HG02885 (cell line): Measurements from ENCODE around the gene TEX261.
A peak's percentile ranks its signal among the peaks of the same experiment; 100 is the strongest.

Experiments used
- ATAC-seq: cut with Tn5 transposase; IDR thresholded peaks from one replicate; pipeline ENCODE4 v1.9.1; 2021; ENCODE audit warnings: mild to moderate bottlenecking; ENCODE audit not compliant: unreplicated experiment, poor library complexity

Gene TEX261

DNA sequence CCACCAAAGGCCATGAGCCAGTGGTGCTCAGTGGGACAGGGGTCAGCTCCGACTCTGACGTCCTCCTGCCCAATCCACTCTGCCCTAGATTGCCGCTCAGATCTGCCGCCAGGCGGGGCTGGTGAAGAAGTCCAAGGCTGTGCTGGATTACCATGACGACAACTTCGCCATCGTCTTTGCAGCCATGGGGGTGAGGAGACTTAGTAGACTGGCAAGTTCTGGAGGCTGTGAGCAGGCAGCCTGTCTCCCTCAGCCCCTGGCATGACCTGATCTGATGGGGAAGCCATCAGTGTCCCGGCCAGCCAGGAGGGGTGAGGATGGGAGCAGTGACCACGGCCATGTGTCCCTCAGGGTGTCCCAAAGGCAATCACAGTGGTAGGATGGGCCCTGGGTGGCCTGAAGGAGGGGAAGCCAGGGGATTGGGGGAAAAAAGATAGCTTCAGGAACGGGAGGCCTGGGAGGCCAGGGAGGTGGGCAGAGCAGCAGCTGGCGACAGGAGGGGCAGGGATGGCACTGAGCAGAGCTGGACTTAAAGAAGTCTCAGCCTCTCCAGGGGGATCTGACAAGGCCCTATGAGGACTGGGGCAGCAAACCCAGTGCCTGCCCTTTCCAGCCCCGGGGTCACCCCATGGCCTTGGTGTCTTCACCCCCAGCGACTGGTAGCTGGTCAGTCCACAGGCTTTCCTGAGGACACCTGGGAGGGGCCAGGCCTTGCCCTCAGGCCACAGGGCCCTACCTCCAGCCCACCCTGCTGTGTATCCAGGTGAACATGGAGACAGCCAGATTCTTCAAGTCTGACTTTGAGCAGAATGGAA, 33.6 kb downstream of the TEX261 start:
- ATAC-seq, result no peak

DNA sequence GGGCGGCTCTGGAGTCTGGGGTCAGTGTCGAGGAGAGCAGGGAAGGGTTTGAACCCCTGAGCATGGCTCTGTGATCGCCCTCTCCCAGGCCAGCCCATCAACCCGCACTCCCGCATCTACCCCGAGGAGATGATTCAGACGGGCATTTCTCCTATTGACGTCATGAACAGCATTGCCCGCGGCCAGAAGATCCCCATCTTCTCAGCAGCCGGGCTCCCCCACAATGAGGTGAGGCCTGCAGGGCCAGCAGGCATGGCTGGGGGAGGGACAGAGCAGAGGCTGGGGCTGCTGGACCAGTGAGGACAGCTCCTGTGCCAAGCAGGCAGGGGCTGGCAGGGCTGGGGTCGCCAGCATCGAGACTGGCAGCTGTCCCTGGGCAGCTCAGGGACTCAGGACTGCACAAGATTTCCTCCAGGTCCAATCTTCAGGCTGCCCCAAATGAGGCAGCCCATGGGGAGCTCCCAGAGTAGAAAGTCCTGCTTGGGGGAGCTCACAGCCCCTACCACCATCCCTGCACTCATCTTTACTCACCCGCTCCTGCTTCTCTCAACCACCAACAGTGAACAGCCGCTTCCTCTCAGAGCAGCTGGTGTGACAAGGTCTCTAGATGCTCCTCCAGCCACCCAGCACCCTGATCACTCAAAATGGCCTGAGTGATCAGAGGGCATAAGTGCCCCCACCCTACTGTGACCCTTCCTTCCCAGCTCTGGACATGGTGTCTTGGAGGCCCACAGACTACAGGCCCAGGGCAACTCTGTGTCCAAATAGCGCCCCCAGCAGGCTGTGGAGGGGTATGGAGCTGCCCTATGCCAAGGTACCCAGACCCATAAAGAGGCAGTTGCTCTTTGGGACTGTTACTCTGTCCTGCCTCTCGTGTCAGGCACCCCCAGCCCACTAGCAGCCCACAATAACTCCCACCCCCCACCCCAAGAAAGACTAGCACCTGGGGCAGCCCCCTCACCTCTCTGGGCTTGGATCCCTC, 34.5 kb downstream of the TEX261 start:
- ATAC-seq, result no peak

DNA sequence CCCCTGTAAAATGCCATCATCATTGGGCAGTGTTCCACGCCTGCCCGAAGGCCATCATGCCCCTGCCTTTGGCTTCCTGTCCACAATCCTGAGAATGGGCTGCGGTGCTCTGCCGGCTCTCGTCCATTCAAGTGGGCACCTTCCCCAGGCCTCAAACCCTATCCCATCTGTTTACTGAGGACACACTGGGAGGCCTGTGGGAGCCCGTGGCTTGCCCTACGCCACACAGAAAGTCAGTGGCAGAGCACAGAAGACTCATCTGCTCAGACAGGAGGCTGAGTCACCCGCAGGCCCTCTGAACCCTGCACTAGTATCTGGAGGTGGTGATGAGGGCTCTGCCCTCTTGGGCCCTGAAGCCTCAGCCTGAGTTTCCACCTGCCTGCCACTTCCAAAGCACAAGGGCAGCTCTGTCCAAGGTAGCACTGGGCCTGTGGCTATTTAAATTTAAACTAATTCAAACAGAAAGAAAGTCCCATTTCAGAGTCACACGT, 35.4 kb downstream of the TEX261 start:
- no peak for ATAC-seq

DNA sequence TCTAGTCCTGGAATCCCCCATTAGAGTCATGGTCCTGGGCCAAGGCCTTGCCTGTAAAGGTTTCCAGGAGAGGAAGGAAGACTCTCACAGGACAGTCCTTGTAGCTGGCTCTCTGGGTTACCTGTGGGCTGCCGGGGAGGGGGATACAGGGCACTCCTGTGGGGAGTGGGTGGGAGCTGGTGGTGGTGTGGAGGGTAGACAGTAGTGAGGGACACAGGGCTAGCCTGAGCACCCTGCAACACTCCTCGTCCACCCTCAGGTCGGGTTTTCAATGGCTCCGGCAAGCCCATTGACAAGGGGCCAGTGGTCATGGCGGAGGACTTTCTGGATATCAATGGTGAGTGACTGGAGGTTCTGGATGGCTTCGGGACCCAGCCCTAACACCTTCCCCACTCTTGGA, 35.9 kb downstream of the TEX261 start:
- ATAC-seq, result no peak

DNA sequence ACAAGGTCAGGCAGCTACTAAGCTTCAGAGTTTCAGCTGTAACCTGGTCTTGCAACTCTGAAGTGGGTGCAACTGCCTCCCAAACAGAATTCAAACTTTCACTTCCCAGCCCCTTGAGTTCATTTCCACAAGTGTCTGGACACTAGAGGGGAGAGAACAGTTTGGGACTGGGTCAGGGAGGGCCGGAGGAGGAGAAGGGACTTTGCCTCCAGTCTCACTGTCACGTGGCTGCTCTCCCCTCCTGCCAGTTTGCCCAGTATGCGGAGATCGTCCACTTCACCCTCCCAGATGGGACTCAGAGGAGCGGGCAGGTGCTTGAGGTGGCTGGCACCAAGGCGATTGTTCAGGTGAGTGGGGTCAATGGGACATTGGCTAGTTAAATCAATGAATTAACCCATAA, 36.9 kb downstream of the TEX261 start:
- no peak for ATAC-seq

DNA sequence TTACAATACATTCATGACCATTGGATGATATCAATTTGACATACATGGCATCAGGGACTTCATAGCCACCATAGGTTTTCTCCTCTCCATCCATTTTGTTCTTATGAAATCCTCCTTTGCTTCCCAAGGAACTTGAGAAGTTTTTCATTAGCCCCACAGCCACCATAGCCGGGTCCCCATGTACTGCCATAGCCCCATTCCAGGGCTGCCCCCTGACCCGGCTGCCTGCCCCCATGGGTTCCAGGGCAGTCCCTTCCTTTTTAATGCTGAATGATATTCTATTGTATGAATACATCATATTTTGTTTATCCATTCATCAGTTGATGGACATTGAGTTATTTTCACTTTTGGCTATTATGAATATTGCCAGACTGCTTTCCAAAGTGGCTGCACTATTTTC, 38.5 kb downstream of the TEX261 start:
- no peak for ATAC-seq

DNA sequence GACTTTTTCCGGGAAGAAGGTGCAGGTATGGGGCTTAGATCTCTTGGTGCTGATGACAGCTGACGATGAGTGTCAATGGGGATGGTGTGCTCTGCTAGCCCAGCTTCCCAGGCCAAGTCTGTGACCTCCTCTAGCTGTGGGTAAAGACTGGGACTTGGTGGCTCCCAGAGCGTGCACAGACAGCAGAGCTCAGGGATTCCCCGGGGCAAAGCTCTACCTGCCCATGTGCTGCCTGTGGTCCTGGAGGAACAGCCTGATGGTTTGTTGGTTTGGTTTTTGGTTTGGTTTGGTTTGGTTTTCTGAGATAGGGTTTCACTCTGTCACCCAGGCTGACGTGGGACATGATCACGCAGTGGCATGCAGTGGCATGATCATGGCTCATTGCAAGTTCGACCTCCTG, 39.8 kb downstream of the TEX261 start:
- ATAC-seq, result no peak

DNA sequence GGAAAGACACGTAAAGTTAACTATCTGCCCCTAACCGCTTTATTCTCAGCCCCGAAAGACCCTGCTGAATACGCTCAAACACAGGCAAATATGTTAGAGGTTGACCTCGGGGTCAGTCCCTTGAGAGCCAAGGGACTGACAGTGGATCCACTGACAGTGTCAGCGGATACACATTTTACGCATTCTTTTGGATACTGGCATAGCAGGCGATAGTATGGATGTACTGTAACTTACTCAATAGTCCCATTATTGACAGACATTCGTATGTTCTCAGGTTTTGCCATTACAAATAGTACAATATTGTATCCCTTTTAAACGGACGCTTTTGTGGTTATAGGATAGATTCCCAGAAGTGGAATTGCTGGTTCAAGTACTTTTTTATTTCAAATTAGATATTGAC, 45.6 kb downstream of the TEX261 start:
- no peak for ATAC-seq

DNA sequence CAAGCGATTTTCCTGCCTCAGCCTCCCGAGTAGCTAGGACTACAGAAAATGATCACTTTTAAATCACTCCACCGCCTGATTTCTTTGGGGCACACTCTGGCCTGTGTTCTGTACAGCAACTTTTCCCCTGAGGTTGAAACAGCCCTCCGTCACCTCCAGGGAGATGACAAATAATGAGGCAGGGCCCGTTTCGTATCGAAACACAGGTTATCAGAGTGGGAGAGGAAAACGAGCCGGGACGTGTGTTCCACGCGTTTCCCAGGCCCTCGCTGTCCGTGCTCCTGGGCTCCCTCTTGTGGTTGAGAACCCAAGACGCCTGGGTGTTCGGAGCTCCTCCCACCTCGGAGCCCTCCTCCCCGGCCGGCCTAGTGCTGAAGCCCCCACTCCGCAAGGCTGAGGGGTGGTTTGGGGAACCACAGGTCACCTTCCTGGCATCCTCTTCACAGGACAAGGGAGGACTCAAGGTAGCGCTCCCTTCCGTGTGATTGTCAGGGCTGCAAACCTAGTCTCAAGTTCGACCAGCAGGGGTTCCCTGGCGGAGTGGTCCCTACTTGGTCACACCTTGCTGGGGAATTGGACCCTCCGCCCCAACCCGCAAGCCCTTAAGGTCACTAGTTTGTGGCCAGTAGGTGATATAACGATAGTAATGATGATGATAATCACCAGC, 46.2 kb downstream of the TEX261 start:
- ATAC-seq, result peak; percentile 87

DNA sequence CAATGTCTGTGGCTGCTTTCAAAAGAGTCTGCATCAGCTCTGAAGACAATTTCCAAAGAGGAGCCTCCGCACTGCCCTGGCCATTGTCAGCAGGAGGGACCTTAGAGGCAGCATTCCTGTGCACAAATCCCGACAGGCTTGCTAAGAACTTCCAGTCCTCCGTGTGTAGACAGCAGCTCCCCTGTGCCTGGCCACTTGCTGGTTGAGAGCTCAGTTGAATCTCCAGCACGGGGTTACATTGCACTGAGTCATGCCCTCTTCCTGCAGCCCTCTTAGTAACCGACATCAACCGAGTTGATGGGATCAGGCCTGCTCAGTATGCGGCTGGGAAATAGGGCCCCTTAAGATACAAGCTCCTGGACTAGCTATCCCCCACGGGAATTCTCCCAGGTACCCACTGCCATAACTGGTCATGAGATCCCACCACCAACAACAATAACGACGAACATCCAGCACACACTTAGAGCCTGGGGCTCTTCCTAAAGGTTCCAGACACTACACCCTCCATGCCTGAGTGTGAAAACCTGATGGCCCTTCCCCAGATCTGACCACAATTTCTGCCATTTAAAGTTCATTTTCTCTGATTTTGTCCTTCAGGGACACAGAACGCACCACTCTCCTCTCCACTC, 47.0 kb downstream of the TEX261 start:
- no peak for ATAC-seq

DNA sequence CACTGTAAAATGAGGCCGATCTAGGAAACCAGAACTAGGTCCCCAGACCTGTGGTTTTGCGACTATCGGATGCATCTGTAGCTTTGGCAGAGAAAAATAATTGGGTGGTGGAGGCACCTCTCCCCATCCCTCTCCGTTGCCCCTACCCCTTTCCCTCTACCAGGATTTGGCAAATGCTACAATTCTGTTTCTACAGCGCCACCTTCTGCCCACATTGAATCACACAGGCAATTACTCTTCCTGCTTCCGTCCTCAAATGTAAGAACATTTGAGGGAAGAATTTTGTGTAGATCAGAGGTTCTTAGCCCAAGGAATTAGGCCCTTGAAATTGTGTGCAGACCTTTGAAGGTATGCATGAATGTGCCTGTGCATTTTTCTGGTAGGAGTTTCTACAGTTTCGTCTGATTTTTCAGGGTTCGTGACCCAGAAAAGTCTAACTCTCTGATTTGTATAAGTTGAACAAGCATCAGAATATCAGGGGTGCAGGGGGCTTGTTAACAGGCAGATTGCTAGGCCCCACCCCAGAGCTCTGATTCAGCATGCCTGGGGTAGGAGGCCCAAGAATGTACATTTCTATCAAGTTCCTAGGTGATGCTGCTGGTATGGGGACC, 47.7 kb downstream of the TEX261 start:
- no peak for ATAC-seq

DNA sequence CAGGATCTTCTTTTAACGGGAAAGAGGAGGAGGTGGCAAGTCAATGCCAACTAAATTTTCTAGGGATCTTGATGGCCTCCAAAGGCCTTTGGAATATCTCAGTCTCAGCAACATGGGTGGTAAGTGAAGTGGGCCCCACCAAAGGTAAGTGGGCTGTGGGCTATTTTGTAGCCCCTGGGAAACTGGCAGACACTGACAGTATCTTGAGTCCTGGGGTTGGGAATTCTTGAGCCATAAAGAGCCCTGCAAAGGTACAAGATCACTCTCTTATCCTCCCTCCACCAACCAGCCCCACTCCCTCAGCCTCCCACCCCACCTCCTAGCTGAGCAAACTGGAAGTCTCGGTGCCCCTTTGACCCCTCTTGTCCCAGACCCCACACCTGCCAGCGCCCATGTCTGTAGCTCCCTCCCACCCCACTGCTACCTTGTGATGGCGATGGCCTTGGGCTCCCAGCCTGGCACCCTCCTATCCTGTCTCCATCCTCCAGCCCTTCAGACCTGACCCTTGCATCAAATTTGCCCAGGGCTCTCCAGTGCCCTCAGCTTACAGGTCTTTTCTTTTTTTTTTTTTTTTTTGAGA, 50.5 kb downstream of the TEX261 start:
- ATAC-seq, result no peak

DNA sequence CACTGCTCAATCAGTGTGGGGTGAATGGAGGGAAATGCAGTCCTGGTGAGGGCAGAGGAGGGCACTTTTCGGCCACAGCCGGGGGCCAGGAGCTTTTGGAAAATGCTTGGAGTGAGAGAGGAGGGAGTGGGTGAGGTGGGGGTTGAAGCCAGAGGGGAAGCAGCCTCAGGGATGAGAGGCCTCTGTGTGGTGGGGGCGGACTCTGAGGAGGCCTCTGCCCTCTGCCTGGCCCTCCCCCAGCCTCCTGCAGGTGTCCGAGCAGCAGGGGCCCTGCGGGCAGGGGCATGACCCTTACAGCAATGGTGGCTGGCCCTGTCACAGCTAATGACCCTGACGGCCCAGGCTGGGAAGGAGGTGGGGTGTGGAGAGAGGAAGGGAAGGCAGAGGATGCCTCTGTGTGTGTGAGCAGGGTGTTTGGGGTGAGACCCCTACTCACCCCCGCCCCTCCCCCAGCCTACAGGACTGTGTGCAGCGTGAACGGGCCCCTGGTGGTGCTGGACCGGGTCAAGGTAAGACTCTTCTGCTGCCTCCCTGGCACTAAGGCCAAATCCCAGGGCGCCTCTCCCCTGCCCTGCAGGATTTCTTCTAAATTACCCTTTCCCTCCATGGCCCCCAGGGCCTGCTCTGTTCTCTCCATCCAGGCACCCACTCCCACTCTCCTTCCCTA, 51.3 kb downstream of the TEX261 start:
- ATAC-seq, result no peak

DNA sequence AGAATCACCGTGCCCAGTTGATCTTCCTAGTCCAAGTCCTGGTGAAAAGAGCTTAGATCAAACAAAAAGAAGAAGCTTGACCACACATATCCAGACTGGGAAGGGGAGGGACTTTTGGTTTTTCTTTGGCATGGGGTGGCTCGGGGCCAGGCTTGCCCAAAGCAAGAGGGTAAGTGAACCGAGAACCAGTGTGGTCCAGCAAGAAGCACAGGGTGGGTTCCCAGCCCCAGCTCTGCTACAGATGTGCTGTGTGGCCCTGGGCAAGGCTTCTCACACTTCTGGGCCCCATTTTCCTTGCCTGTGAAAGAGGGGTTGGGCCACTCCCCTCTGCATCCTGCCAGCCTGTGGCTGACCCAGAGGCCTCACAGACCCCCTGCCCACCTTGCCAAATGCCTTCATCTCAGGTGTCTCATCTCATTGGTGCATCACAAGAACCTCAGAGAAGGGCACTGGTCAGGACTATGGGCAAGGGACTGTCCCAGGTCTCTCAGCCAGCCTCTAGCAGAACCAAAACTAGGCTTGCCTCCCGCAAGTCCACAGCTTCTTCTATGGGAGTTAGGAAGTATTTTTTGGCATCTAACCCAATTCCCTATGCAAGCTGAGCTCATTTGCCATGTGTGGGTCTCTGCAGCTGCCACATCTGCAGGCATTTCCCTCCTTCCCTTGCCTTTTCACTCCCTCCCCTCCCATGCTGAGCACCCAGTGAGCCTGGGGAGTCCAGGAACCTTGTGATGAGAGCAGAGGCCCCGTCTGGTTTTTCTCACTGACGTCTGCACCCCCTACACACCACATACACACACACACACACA, 52.1 kb downstream of the TEX261 start:
- no peak for ATAC-seq

DNA sequence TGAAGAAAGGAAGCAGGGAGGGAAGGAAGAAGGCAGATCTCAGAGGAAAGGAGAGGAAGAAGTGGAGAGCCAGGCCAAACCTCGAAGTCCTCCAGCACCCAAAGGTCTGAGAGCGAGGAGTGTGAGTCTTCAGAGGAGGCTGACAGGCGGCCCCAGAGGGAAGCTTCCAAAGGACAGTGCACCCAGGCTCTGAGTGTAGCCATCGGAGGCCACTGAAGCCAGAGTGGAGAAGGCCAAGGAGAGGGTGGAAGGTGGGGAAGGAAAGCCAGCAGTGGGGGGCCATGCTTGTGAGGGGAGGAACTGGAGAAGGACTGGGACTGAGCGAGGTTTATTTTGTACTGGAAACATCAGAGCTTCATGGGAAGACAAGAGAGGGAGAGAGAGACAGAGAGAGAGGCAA, 53.0 kb downstream of the TEX261 start:
- ATAC-seq, result no peak

DNA sequence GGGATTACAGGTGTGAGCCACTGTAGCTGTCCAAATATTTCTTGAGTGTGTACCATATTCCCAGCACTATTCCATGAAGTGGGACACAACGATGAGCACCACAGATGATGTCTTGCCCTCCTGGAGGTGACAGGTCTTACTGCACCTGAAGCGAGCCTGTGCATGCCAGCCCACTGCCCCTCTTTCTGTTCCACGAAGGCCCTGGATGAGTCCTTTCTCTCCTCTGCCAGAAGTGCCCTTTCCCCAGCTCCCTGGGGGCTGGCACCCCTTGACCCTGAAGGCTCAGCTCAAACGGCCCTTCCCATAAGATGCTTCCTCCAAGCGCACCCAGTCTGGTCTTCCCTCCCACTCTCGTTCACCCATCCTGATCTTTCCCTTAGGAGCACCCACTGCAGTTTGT, 53.5 kb downstream of the TEX261 start:
- no peak for ATAC-seq

DNA sequence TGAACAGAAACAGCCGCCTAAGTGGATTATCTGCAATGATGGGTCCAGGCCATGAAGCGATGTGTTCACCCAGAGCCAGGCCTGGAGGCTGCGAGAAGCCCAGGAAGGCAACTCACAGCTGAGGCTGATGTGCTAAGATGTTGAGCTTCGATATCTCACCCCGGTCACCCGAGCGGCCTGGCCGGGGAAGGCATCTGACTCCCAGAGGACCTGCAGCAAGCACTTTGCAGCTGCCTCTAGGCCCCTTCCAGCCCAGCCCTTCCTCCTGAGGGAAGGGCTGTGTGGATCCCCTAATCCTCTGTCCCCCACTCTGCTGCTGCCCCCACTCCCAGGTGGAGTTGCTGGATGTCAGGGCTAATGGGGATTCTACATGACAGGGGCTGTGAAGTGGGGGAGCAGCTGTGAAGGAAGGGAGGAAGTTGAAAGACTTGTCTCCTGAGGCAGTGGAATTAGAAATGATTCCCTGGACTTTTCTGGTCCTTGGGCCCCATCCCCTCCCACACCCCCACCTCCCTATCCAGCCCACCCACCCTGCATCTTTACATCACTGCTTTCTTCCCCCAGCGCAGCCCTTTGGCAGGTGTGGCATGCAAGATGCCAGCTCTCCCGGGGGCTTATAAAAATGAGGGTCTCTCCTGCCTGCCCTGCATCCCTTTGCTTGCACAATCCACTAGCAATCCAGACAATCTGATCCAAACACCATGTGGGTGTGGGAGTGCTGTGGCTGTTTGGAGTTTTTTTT, 54.7 kb downstream of the TEX261 start:
- ATAC-seq, result no peak
